Lower leg skin (tissue), 3 donors: ENCODE data around the gene S100P.

ENCODE experiments used
- POLR2A ChIP-seq, 2 donors: fragments of 450-650 bp; IDR thresholded peaks; one replicate each; pipeline ENCODE4 v1.6.1; 2016 to 2017; ENCODE audit warnings: antibody characterized with exemption in 2 of 2, mild to moderate bottlenecking in 1 of 2, moderate library complexity in 1 of 2
- TF ChIP-seq, protein P1 (sequence below), 3 donors: fragments of 450-650 bp; IDR thresholded peaks; one replicate each; pipeline ENCODE4 v1.5.1; 2016; ENCODE audit warnings: antibody characterized with exemption in 3 of 3, mild to moderate bottlenecking in 3 of 3, moderate library complexity in 2 of 3

GRCh38 chr4:6660430-6660829 is 33.2 kb upstream of the S100P start:
- TF ChIP-seq, protein P1, sequence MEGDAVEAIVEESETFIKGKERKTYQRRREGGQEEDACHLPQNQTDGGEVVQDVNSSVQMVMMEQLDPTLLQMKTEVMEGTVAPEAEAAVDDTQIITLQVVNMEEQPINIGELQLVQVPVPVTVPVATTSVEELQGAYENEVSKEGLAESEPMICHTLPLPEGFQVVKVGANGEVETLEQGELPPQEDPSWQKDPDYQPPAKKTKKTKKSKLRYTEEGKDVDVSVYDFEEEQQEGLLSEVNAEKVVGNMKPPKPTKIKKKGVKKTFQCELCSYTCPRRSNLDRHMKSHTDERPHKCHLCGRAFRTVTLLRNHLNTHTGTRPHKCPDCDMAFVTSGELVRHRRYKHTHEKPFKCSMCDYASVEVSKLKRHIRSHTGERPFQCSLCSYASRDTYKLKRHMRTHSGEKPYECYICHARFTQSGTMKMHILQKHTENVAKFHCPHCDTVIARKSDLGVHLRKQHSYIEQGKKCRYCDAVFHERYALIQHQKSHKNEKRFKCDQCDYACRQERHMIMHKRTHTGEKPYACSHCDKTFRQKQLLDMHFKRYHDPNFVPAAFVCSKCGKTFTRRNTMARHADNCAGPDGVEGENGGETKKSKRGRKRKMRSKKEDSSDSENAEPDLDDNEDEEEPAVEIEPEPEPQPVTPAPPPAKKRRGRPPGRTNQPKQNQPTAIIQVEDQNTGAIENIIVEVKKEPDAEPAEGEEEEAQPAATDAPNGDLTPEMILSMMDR (IDR thresholded peaks at IDR 0.05) = no peak
- TF ChIP-seq POLR2A (IDR thresholded peaks at IDR 0.05) = no peak
